Measurements from ENCODE around the gene TMEM25. TPM values are rescaled to one million over a fixed set of nuclear protein-coding genes. Genes with fewer than 3 reads are reported as not detected.
"Not testable (repeated sequence)": the region's sequence is repeated elsewhere in the genome, so short reads cannot be mapped to it uniquely, and the experiment has no call there.

The TMEM25 gene
- polyA plus RNA-seq (2013, experiment 1 of 2) = 8.2 TPM
- polyA plus RNA-seq (2013, experiment 2 of 2) = 8.7 TPM

GRCh38 chr11:118530683-118531596, at the start of gene TMEM25:
Gene TMEM25, plus strand, starts transcription at chr11:118531192. Its CDS starts 610 bp downstream, at chr11:118531802.
- Histone ChIP-seq H3K4me1 (ENCODE audit: insufficient read depth, low read length) (peaks cover 15% of the 10 kb centered on the region), H3K27ac (ENCODE audit: low read depth, low read length) (no peak within 1 kb of the TSS; the same call in 1 of the 2 replicates), H3K27me3 (ENCODE audit: insufficient read depth, low read length) (peaks cover 3% of the 10 kb centered on the region; the same call in 1 of the 2 replicates), H3K4me3 (ENCODE audit: low read length) (peak within 1 kb of the TSS; percentile 82), H3K36me3 (ENCODE audit: insufficient read depth, low read length) (peaks cover 4% of the 10 kb centered on the region; the same call in 1 of the 2 replicates), H3K9ac (ENCODE audit: low read depth, low read length) (peak within 1 kb of the TSS; percentile 81), H3K9me3 (ENCODE audit: insufficient read depth, low read depth, low read length) (no peaks in the 10 kb centered on the region)
- under 1% methylated on average over 90 of the region's 94 CpGs for WGBS

DNA sequence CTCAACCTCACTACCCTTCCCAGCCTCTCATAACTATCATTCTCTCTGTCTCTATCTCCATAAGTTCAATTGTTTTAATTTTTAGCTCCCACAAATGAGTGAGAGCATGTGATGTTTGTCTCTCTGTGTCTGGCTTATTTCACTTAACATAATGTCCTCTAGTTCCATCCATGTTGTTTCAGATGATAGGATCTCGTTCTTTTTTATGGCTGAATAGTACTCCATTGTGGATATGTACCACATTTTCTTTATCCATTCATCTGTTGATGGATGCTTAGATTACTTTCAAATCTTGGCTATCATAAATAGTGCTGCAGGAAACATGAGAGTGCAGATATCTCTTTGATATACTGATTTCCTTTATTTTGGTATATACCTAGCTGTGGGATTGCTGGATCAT, 49.8 kb upstream of the TMEM25 start:
- H3K4me1 ChIP-seq (ENCODE audit: insufficient read depth, low read length); H3K27me3 ChIP-seq (ENCODE audit: insufficient read depth, low read length); H3K9ac ChIP-seq (ENCODE audit: low read depth, low read length); H3K27ac ChIP-seq (ENCODE audit: low read depth, low read length); H3K9me3 ChIP-seq (ENCODE audit: insufficient read depth, low read depth, low read length); H3K4me3 ChIP-seq (ENCODE audit: low read length): not testable (repeated sequence)
- peaks cover 97% of the 10 kb centered on the region for H3K36me3 ChIP-seq (ENCODE audit: insufficient read depth, low read length)
- WGBS = no CpG with 5 or more reads among the region's 1 CpG

- Histone ChIP-seq H3K27me3 (ENCODE audit: insufficient read depth, low read length) (no peaks in the 10 kb centered on the region), H3K9ac (ENCODE audit: low read depth, low read length) (no peak overlapping the region), H3K4me3 (ENCODE audit: low read length) (no peak overlapping the region), H3K4me1 (ENCODE audit: insufficient read depth, low read length) (no peaks in the 10 kb centered on the region), H3K9me3 (ENCODE audit: insufficient read depth, low read depth, low read length) (no peaks in the 10 kb centered on the region), H3K36me3 (ENCODE audit: insufficient read depth, low read length) (peaks cover 95% of the 10 kb centered on the region), H3K27ac (ENCODE audit: low read depth, low read length) (no peak overlapping the region)
- WGBS = 84% methylated on average over 3 of the region's 3 CpGs
These were observed 46.6 kb upstream of the TMEM25 start for GRCh38 chr11:118484405-118484804.

DNA sequence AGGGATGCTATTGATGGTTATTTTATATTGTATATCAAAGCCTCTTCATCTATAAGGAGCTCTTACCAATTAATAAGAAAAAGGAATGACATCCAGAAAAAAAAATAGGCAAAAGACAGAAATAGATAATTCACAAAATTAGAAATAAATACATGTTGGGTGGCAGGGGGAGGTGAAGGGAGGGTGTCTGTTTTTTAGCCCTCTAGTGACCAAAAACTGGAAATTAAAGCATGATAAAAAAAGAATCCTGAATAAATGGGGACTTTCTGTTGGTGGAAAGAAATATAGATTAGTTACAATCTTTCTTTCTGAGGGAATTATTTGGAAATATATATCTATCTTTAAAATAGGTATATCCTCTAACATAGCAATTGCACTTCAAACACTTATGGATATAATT, 45.7 kb upstream of the TMEM25 start:
- Histone ChIP-seq H3K27me3 (ENCODE audit: insufficient read depth, low read length) (no peaks in the 10 kb centered on the region), H3K27ac (ENCODE audit: low read depth, low read length) (no peak overlapping the region), H3K9ac (ENCODE audit: low read depth, low read length) (no peak overlapping the region), H3K9me3 (ENCODE audit: insufficient read depth, low read depth, low read length) (no peaks in the 10 kb centered on the region), H3K4me3 (ENCODE audit: low read length) (no peak overlapping the region), H3K36me3 (ENCODE audit: insufficient read depth, low read length) (peaks cover 95% of the 10 kb centered on the region), H3K4me1 (ENCODE audit: insufficient read depth, low read length) (no peaks in the 10 kb centered on the region)

DNA sequence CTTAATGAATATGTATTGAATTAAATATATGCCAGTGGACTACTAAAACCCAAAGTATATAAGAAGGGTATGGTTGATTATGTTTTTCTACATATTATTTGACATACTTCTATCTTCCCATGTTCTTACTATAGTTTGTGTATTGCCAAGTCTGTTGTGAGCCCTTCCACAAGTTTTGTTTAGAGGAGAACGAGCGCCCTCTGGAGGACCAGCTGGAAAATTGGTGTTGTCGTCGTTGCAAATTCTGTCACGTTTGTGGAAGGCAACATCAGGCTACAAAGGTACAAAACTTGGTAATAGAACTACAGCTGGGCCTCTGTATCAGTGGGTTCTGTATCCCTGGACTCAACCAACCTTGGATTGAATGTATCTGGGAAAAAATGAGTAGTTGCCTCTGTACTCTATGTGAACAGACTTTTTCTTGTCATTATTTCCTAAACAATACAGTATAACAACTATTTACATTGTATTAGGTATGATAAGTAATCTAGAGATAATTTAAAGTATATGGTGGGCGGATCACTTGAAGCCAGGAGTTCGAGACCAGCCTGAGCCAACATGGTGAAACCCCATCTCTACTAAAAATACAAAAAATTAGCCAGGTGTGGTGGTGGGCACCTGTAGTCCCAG, 42.4 kb upstream of the TMEM25 start:
- Histone ChIP-seq H3K9me3 (ENCODE audit: insufficient read depth, low read depth, low read length) (no peaks in the 10 kb centered on the region), H3K36me3 (ENCODE audit: insufficient read depth, low read length) (peaks cover 96% of the 10 kb centered on the region), H3K27me3 (ENCODE audit: insufficient read depth, low read length) (no peaks in the 10 kb centered on the region), H3K4me1 (ENCODE audit: insufficient read depth, low read length) (no peaks in the 10 kb centered on the region), H3K9ac (ENCODE audit: low read depth, low read length) (no peak overlapping the region), H3K4me3 (ENCODE audit: low read length) (no peak overlapping the region), H3K27ac (ENCODE audit: low read depth, low read length) (no peak overlapping the region)
- WGBS = 21% methylated on average over 5 of the region's 7 CpGs

DNA sequence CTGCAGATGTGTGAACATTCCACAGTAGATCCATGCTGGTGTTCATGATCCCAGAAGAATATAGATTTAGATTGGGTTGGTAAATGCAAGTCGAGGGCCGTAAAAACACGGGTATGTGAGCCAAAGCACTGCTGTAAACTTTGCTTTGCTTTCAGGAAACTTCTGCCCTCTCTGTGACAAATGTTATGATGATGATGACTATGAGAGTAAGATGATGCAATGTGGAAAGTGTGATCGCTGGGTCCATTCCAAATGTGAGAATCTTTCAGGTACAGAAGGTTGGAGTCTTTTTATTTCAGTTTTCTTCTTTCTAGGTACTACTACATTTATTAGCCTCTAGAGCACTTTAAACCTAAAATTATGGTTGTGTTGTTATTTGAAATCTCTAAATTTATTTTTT, 40.0 kb upstream of the TMEM25 start:
- 96% methylated on average over 4 of the region's 4 CpGs for WGBS
- no peak overlapping the region for H3K9ac ChIP-seq (ENCODE audit: low read depth, low read length)
- no peaks in the 10 kb centered on the region for H3K27me3 ChIP-seq (ENCODE audit: insufficient read depth, low read length)
- peaks cover 97% of the 10 kb centered on the region for H3K36me3 ChIP-seq (ENCODE audit: insufficient read depth, low read length)
- no peaks in the 10 kb centered on the region for H3K4me1 ChIP-seq (ENCODE audit: insufficient read depth, low read length)
- no peaks in the 10 kb centered on the region for H3K9me3 ChIP-seq (ENCODE audit: insufficient read depth, low read depth, low read length)
- H3K4me3 ChIP-seq (ENCODE audit: low read length) = no peak overlapping the region
- H3K27ac ChIP-seq (ENCODE audit: low read depth, low read length) = no peak overlapping the region

DNA sequence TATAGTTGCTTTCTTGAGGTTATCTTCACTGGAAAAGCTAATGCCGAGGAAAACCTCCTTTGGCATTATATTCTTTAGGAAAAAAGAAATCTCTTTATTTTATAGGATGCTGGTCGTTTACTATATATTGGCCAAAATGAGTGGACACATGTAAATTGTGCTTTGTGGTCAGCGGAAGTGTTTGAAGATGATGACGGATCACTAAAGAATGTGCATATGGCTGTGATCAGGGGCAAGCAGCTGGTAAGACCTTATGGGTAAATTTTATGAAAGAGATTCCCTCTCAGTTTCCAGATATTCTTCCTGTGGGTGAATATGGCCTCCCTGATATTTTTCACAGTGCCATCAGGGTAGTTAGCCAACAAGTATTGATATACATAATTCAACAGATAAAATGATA, 33.2 kb upstream of the TMEM25 start:
- H3K4me1 ChIP-seq (ENCODE audit: insufficient read depth, low read length) = no peaks in the 10 kb centered on the region
- H3K27me3 ChIP-seq (ENCODE audit: insufficient read depth, low read length) = no peaks in the 10 kb centered on the region
- no peaks in the 10 kb centered on the region for H3K9me3 ChIP-seq (ENCODE audit: insufficient read depth, low read depth, low read length)
- WGBS = 93% methylated on average over 4 of the region's 4 CpGs
- H3K9ac ChIP-seq (ENCODE audit: low read depth, low read length) = no peak overlapping the region
- H3K36me3 ChIP-seq (ENCODE audit: insufficient read depth, low read length) = peaks cover 100% of the 10 kb centered on the region
- no peak overlapping the region for H3K27ac ChIP-seq (ENCODE audit: low read depth, low read length)
- H3K4me3 ChIP-seq (ENCODE audit: low read length) = no peak overlapping the region

DNA sequence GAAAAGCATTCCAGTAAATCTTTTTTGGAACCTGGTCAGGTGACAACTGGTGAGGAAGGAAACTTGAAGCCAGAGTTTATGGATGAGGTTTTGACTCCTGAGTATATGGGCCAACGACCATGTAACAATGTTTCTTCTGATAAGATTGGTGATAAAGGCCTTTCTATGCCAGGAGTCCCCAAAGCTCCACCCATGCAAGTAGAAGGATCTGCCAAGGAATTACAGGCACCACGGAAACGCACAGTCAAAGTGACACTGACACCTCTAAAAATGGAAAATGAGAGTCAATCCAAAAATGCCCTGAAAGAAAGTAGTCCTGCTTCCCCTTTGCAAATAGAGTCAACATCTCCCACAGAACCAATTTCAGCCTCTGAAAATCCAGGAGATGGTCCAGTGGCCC, 27.8 kb upstream of the TMEM25 start:
- Histone ChIP-seq H3K27ac (ENCODE audit: low read depth, low read length) (no peak overlapping the region), H3K36me3 (ENCODE audit: insufficient read depth, low read length) (peaks cover 100% of the 10 kb centered on the region)
- WGBS = 93% methylated on average over 3 of the region's 3 CpGs

GRCh38 chr11:118511601-118512000, 19.4 kb upstream of the TMEM25 start:
- Histone ChIP-seq H3K9me3 (ENCODE audit: insufficient read depth, low read depth, low read length) (no peaks in the 10 kb centered on the region), H3K9ac (ENCODE audit: low read depth, low read length) (no peak overlapping the region), H3K36me3 (ENCODE audit: insufficient read depth, low read length) (peaks cover 96% of the 10 kb centered on the region), H3K27ac (ENCODE audit: low read depth, low read length) (peak overlapping the region; percentile 58; the same call in 1 of the 2 replicates), H3K4me3 (ENCODE audit: low read length) (no peak overlapping the region), H3K4me1 (ENCODE audit: insufficient read depth, low read length) (peaks cover 3% of the 10 kb centered on the region; the same call in 1 of the 2 replicates), H3K27me3 (ENCODE audit: insufficient read depth, low read length) (no peaks in the 10 kb centered on the region)
- WGBS = 68% methylated on average over 5 of the region's 5 CpGs

More for the DNA sequence above, 27.8 kb upstream of the TMEM25 start:
- H3K9ac ChIP-seq (ENCODE audit: low read depth, low read length) = no peak overlapping the region
- no peaks in the 10 kb centered on the region for H3K4me1 ChIP-seq (ENCODE audit: insufficient read depth, low read length)
- H3K9me3 ChIP-seq (ENCODE audit: insufficient read depth, low read depth, low read length) = no peaks in the 10 kb centered on the region
- no peaks in the 10 kb centered on the region for H3K27me3 ChIP-seq (ENCODE audit: insufficient read depth, low read length)
- H3K4me3 ChIP-seq (ENCODE audit: low read length) = no peak overlapping the region

GRCh38 chr11:118514103-118514502, 16.9 kb upstream of the TMEM25 start:
- Histone ChIP-seq H3K4me1 (ENCODE audit: insufficient read depth, low read length) (peaks cover 3% of the 10 kb centered on the region; the same call in 1 of the 2 replicates), H3K9me3 (ENCODE audit: insufficient read depth, low read depth, low read length) (no peaks in the 10 kb centered on the region), H3K27me3 (ENCODE audit: insufficient read depth, low read length) (no peaks in the 10 kb centered on the region), H3K36me3 (ENCODE audit: insufficient read depth, low read length) (peaks cover 91% of the 10 kb centered on the region), H3K27ac (ENCODE audit: low read depth, low read length) (no peak overlapping the region), H3K4me3 (ENCODE audit: low read length) (no peak overlapping the region), H3K9ac (ENCODE audit: low read depth, low read length) (no peak overlapping the region)
- WGBS = 94% methylated on average over 7 of the region's 7 CpGs

DNA sequence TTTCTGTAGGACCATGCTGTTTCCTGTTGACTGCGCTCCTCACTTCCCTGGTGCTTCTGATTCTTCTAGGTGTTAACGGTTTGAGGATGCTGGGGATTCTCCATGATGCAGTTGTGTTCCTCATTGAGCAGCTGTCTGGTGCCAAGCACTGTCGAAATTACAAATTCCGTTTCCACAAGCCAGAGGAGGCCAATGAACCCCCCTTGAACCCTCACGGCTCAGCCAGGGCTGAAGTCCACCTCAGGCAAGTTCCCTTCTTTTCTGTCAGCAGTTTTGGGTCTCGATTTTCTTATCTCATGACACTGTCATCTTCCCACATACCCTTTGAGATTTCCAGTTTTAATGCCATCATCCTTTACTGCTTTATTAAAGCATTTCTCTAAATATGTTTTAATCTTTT, 11.4 kb upstream of the TMEM25 start:
- Histone ChIP-seq H3K27ac (ENCODE audit: low read depth, low read length) (no peak overlapping the region), H3K9me3 (ENCODE audit: insufficient read depth, low read depth, low read length) (no peaks in the 10 kb centered on the region), H3K9ac (ENCODE audit: low read depth, low read length) (no peak overlapping the region), H3K4me3 (ENCODE audit: low read length) (no peak overlapping the region), H3K4me1 (ENCODE audit: insufficient read depth, low read length) (no peaks in the 10 kb centered on the region), H3K27me3 (ENCODE audit: insufficient read depth, low read length) (no peaks in the 10 kb centered on the region), H3K36me3 (ENCODE audit: insufficient read depth, low read length) (peaks cover 93% of the 10 kb centered on the region)
- 93% methylated on average over 6 of the region's 6 CpGs for WGBS

Measured in HUES64 (cell line).